AG10803 (cell line): ENCODE results near the gene PNLIPRP2.

Source experiments
- DNase-seq: peaks from one replicate; pipeline ENCODE4 v3.0.0; 2010; ENCODE audit warnings: low read depth
- H3K4me3 ChIP-seq: 2 replicates; pipeline ENCODE4 v1.5.1; 2011; ENCODE audit warnings: mild to moderate bottlenecking, low read length, control low read depth
- TF ChIP-seq, protein P1 (sequence below): conservative IDR thresholded peaks from 2 replicates; pipeline ENCODE4 v1.5.1; 2011; ENCODE audit warnings: mild to moderate bottlenecking, low read length, control low read depth, inconsistent platforms

The PNLIPRP2 gene

DNA sequence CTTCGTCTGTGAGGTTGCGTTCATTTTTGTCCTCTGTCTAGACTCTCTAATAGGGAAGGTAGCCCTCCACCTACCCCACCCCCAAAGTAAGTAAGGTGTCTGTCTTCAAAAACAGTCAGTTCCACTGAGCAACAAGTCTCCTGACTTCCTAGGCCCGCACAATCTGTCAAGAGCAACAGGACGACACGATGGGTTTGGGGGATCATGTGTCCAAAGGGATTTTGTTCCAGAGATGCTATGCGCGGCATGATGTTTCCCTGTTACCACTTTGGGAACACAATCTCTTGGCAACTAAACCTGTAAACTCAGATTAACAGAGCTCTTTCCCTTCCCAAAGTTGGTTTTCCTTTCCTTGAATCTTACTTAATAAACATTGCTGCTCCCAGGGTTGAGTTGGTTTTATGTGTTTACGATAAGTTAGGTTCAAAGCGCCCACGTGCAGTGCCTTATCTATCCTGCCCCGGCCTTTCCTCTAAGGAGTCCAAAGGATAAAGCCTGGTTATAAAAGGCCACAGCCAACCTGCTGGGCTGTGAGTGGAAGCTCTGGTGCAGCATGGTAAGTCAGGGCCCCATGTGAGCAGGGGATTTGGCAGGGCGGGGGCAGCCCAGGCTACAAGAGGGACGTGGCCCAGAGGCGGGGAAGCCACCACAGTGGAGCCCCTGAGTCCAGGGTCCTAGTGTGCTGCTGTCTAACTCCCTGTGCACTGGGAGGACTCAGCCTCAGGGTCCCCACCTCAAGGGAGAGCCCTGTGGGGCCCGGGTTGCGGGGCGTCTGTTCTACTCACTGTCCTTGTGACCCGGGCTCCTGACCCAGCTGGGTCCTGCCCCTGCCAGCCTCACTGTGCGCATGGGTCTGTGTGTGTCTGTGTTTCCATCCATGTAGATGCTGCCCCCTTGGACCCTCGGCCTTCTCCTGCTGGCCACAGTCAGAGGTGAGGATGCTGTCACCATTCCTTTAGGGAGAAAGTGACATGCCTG is at the start of gene PNLIPRP2:
Gene PNLIPRP2, plus strand, starts transcription at position 531 of the 978 bp plus-strand sequence.
- no peak within 1 kb of the TSS for H3K4me3 ChIP-seq
- DNase-seq = no peak
- TF ChIP-seq, protein P1, sequence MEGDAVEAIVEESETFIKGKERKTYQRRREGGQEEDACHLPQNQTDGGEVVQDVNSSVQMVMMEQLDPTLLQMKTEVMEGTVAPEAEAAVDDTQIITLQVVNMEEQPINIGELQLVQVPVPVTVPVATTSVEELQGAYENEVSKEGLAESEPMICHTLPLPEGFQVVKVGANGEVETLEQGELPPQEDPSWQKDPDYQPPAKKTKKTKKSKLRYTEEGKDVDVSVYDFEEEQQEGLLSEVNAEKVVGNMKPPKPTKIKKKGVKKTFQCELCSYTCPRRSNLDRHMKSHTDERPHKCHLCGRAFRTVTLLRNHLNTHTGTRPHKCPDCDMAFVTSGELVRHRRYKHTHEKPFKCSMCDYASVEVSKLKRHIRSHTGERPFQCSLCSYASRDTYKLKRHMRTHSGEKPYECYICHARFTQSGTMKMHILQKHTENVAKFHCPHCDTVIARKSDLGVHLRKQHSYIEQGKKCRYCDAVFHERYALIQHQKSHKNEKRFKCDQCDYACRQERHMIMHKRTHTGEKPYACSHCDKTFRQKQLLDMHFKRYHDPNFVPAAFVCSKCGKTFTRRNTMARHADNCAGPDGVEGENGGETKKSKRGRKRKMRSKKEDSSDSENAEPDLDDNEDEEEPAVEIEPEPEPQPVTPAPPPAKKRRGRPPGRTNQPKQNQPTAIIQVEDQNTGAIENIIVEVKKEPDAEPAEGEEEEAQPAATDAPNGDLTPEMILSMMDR = no peak

- H3K4me3 ChIP-seq = no peak overlapping the region
- TF ChIP-seq, protein P1 = no peak
- DNase-seq = no peak
Measured at GRCh38 chr10:116574797-116575196, 46.0 kb upstream of the PNLIPRP2 start.

DNA sequence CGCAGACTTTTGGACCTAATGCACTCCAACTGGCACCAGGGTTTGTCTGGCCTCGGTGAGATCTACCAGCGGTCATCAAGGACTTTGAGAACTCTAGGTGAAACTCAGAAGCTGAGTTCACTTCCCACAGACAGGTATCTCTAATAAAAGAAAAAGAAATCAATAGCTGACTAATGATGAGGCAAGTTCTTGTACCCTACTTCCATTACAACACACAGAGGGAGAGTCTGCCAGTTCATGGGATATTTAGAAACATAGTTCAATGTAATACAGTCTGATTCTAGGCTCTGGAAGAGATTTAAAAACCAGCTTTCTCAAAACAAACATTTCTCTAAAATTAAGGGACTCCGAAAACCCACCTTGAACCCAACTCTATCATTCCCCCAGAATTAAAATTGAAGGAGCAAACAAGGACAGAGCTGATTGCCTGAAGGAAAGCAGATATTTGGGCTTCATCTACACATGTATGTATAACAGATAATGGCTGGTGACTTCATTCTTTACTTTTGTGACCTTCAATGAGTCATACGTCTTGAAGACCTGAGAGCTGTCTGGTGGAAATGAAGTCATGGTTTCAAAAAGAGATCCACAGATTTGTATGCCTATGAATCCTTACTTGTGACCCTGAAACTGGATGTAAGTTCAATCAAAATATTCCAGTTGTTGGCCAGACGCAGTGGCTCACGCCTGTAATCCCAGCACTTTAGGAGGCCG is 32.7 kb upstream of the PNLIPRP2 start:
- DNase-seq = no peak
- TF ChIP-seq, protein P1 = no peak
- H3K4me3 ChIP-seq = no peak overlapping the region

DNA sequence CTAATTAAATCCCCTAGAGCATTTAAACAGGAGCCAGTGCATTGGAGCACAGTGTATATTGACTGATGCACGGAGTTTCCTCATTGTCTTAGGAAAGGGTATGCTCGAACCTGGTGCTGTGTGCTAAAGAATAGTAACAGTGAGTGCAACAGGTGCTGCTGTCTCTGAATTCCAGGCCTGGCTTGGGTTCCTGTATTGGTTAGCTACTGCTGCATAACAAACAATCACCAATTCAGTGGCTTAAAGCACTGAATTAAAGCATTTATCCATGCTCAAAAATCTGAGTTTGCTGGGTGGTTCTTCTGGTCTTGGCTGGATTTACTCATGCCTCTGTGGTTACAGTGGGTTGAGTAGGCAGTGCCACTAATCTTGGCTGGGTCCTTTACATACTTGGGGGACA is 31.8 kb upstream of the PNLIPRP2 start:
- DNase-seq = no peak
- TF ChIP-seq, protein P1 = no peak
- H3K4me3 ChIP-seq = no peak overlapping the region

DNA sequence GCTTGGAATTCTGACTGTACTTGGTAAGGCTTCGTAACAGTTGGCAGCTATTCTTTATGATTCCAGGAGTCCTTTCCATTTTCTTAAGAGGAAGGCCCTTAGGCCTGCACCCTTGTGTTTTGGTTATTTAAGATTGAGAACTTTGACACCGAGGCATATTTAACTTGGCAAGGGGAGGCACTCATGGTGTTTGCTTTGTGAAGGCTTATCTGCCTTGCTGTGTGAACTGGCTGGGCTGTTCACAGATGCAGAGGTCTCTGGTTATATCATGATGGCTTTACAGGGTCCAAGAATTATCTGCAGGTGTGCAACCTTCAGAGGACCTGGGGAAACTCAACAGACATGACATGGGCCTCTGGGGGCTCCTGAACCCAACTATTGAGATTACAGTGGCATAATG is 30.8 kb upstream of the PNLIPRP2 start:
- H3K4me3 ChIP-seq = no peak overlapping the region
- TF ChIP-seq, protein P1 = no peak
- no peak for DNase-seq

DNA sequence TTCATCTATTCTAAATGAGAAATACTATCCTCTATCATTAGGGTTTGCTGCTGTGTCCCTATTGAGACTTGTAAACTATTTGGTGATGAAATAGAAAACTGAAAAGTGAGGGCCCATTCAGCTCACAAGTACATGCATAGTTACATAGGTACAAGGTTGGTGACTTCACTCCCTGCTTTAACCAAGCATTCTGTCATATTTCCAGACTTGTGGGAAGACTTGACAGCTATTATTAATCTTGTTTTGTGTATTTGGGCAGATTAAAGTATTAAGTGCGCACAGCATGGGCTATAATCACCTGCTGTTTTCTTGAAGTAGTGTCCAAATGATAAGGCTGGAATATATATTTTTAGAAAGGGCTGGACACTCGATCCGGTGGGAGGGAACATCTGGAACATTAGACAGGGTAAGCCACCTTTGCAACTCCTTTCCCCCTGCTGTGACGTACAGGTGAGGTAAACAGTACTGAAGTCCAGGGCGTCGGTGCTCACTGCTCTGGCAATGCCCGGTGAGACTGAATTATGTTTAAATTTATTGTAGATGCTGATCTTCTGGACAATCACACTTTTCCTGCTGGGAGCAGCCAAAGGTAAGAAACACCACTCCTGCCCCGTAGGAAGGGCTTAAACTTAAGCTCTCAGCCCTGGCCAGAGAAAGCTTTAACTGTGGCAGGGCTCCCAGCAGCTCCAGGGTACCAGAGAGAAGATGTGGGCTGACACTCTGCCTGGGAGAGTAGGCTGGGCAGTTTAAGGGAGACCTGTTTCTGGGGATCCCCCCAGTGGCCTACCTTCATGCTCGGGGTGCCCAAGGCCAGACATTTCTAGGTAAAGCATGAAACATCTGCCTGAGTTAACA is 29.9 kb upstream of the PNLIPRP2 start, which contains the start of gene PNLIPRP1:
Gene PNLIPRP1, plus strand, starts transcription at position 370 of the 855 bp plus-strand sequence. Its CDS starts 171 bp downstream, at position 541.
- H3K4me3 ChIP-seq = no peak within 1 kb of the TSS
- no peak for DNase-seq
- TF ChIP-seq, protein P1 = no peak
